Bronchial epithelial cell (primary cell): ENCODE results near the gene CACNA2D3. TPM values are rescaled to one million over a fixed set of nuclear protein-coding genes. Genes with fewer than 3 reads are reported as not detected.

ENCODE experiments used
- DNase-seq: peaks from one replicate; pipeline ENCODE4 v3.0.0-alpha.2; 2010; ENCODE audit warnings: low read depth
- FAIRE-seq: peaks from 2 replicates; lab custom pipeline; 2011; peaks lifted over from hg19 to GRCh38; lab: Jason Lieb, UNC
- H3K27me3 ChIP-seq: 2 replicates; pipeline ENCODE4 v1.5.1; 2011; ENCODE audit warnings: low read length; ENCODE audit not compliant: control insufficient read depth, insufficient read depth
- H3K36me3 ChIP-seq: 2 replicates; pipeline ENCODE4 v1.5.1; 2011; ENCODE audit warnings: low read length; ENCODE audit not compliant: control insufficient read depth, insufficient read depth
- H3K4me3 ChIP-seq: 2 replicates; pipeline ENCODE4 v1.5.1; 2011; ENCODE audit warnings: mild to moderate bottlenecking, low read depth, low read length, control low read depth
- CTCF ChIP-seq: IDR thresholded peaks from 2 replicates; pipeline ENCODE4 v1.5.1; 2011; ENCODE audit warnings: mild to moderate bottlenecking, moderate library complexity, low read length, control low read depth, inconsistent platforms; ENCODE audit not compliant: insufficient read depth, severe bottlenecking
- total RNA-seq: library from RNA; depleted of rRNA; stranded (reverse); fragments of >200 nt; gene quantifications from 2 replicates; pipeline ENCODE4 v1.2.1, GENCODE V29; 2014

The CACNA2D3 gene
- total RNA-seq, 1 donor from 2014 or later: not detected

GRCh38 chr3:54214845-54215244 is 92.5 kb downstream of the CACNA2D3 start:
- TF ChIP-seq CTCF: no peak
- Histone ChIP-seq H3K4me3 (no peak overlapping the region), H3K36me3 (no peaks in the 10 kb centered on the region), H3K27me3 (no peaks in the 10 kb centered on the region)
- FAIRE-seq: no peak
- no peak for DNase-seq

GRCh38 chr3:54215521-54215920 is 93.2 kb downstream of the CACNA2D3 start:
- Histone ChIP-seq H3K27me3 (no peaks in the 10 kb centered on the region), H3K36me3 (no peaks in the 10 kb centered on the region), H3K4me3 (no peak overlapping the region)
- no peak for DNase-seq
- FAIRE-seq: no peak
- TF ChIP-seq CTCF: no peak

GRCh38 chr3:54217828-54218227 is 95.5 kb downstream of the CACNA2D3 start:
- FAIRE-seq: no peak
- TF ChIP-seq CTCF: no peak

GRCh38 chr3:54222316-54222715 is 100.0 kb downstream of the CACNA2D3 start:
- no peak for DNase-seq
- no peak overlapping the region for H3K4me3 ChIP-seq
- no peaks in the 10 kb centered on the region for H3K36me3 ChIP-seq
- H3K27me3 ChIP-seq: no peaks in the 10 kb centered on the region
- no peak for TF ChIP-seq CTCF
- FAIRE-seq: no peak

More at GRCh38 chr3:54217828-54218227, 95.5 kb downstream of the CACNA2D3 start:
- Histone ChIP-seq H3K36me3 (no peaks in the 10 kb centered on the region), H3K4me3 (no peak overlapping the region), H3K27me3 (no peaks in the 10 kb centered on the region)
- no peak for DNase-seq

GRCh38 chr3:54223063-54223462 is 100.7 kb downstream of the CACNA2D3 start:
- Histone ChIP-seq H3K27me3 (no peaks in the 10 kb centered on the region), H3K4me3 (no peak overlapping the region), H3K36me3 (no peaks in the 10 kb centered on the region)
- TF ChIP-seq CTCF: no peak
- FAIRE-seq (no peak), DNase-seq (no peak)

GRCh38 chr3:54225841-54226528 is 103.6 kb downstream of the CACNA2D3 start:
- DNase-seq (no peak), FAIRE-seq (no peak)
- no peak for TF ChIP-seq CTCF
- H3K36me3 ChIP-seq: no peaks in the 10 kb centered on the region
- H3K4me3 ChIP-seq: no peak overlapping the region
- no peaks in the 10 kb centered on the region for H3K27me3 ChIP-seq
